Measurements from ENCODE around the gene PTPMT1.

Gene PTPMT1

DNA sequence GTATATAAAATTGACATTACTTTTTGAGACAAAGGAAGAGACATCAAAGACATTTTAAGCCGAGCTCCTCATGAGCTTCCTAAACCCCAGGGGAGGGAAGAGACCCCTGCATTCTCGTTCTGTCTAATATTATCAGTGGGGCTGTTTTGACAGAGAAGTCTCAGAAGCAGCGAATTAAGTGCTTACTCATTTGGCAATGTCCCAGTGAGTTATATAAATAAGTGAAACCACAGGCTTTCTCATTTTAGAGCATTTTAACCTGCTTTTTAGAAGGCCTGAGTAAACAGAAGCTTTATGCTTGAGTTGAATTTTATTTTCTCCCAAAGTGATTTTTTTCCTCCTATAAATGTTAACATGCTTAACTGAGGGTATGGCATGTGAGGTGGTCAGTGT lies 52.0 kb downstream of the PTPMT1 start:
- Histone ChIP-seq H3K4me2 (ENCODE audit: low read length) (no peak overlapping the region), H3K36me3 (ENCODE audit: control insufficient read depth, low read length) (peaks cover 49% of the 10 kb centered on the region)

DNA sequence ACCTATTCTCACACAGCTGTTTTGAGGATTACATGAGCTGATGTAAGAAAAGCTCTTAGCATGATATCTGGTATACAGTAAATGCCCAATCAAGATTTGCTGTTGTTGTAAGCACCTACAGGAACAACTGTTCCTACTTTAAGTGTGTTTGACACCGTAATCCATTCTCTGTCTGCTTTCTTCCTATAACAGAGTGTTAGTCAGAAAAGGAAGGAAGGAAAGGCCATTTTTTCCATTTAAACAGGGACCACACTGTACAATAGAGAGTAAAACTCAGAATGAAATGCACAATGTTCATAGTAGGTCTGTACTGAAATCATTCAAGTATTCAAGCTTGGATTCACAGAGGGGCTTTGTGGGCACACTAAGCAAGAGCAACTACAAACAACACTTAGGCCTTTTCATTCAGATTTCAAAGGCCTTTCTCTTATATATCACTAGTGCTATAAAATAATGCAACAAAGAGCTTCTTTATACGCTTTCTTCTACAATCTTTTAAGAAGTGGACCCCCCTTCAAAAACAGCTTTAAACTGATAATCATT lies 55.5 kb downstream of the PTPMT1 start:
- Histone ChIP-seq H3K4me2 (ENCODE audit: low read length) (no peak overlapping the region), H3K9me2 (replicated peaks; ENCODE audit: control insufficient read depth, low read length) (no peaks in the 10 kb centered on the region), H3K9me3 (ENCODE audit: control insufficient read depth, insufficient read depth, low read length) (no peaks in the 10 kb centered on the region), H3K27me3 (ENCODE audit: control insufficient read depth, low read length) (no peaks in the 10 kb centered on the region), H3K79me2 (ENCODE audit: control insufficient read depth, low read length) (no peaks in the 10 kb centered on the region), H3K36me3 (ENCODE audit: control insufficient read depth, low read length) (peaks cover 76% of the 10 kb centered on the region), H3K4me1 (ENCODE audit: control insufficient read depth, low read length) (no peaks in the 10 kb centered on the region), H3K4me3 (ENCODE audit: low read length) (no peak overlapping the region), H3K27ac (ENCODE audit: low read depth, low read length) (no peak overlapping the region), H3F3A (ENCODE audit: control insufficient read depth, insufficient read depth) (peaks cover 12% of the 10 kb centered on the region; the same call in 1 of the 2 replicates), H4K20me1 (ENCODE audit: control insufficient read depth, insufficient read depth, low read depth, low read length) (no peaks in the 10 kb centered on the region)
- no peak for TF ChIP-seq EZH2phosphoT487 (IDR thresholded peaks at IDR 0.05; ENCODE audit: borderline replicate concordance, low read length)
- TF ChIP-seq, protein P1, sequence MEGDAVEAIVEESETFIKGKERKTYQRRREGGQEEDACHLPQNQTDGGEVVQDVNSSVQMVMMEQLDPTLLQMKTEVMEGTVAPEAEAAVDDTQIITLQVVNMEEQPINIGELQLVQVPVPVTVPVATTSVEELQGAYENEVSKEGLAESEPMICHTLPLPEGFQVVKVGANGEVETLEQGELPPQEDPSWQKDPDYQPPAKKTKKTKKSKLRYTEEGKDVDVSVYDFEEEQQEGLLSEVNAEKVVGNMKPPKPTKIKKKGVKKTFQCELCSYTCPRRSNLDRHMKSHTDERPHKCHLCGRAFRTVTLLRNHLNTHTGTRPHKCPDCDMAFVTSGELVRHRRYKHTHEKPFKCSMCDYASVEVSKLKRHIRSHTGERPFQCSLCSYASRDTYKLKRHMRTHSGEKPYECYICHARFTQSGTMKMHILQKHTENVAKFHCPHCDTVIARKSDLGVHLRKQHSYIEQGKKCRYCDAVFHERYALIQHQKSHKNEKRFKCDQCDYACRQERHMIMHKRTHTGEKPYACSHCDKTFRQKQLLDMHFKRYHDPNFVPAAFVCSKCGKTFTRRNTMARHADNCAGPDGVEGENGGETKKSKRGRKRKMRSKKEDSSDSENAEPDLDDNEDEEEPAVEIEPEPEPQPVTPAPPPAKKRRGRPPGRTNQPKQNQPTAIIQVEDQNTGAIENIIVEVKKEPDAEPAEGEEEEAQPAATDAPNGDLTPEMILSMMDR (IDR thresholded peaks at IDR 0.05; ENCODE audit: low read depth, low read length, poor library complexity, severe bottlenecking) = no peak

More for the DNA sequence above, 52.0 kb downstream of the PTPMT1 start:
- Histone ChIP-seq H3K27me3 (ENCODE audit: control insufficient read depth, low read length) (no peaks in the 10 kb centered on the region), H3K9me3 (ENCODE audit: control insufficient read depth, insufficient read depth, low read length) (no peaks in the 10 kb centered on the region), H3K27ac (ENCODE audit: low read depth, low read length) (no peak overlapping the region), H3K4me1 (ENCODE audit: control insufficient read depth, low read length) (no peaks in the 10 kb centered on the region), H3K9me2 (replicated peaks; ENCODE audit: control insufficient read depth, low read length) (no peaks in the 10 kb centered on the region), H3K79me2 (ENCODE audit: control insufficient read depth, low read length) (no peaks in the 10 kb centered on the region), H3F3A (ENCODE audit: control insufficient read depth, insufficient read depth) (peaks cover 14% of the 10 kb centered on the region), H4K20me1 (ENCODE audit: control insufficient read depth, insufficient read depth, low read depth, low read length) (no peaks in the 10 kb centered on the region), H3K4me3 (ENCODE audit: low read length) (no peak overlapping the region)
- TF ChIP-seq, protein P1 (IDR thresholded peaks at IDR 0.05; ENCODE audit: low read depth, low read length, poor library complexity, severe bottlenecking) = no peak
- no peak for TF ChIP-seq EZH2phosphoT487 (IDR thresholded peaks at IDR 0.05; ENCODE audit: borderline replicate concordance, low read length)

Data from DOHH2 (cell line).